ENCODE results near the gene TSPAN7.

TSPAN7 gene

DNA sequence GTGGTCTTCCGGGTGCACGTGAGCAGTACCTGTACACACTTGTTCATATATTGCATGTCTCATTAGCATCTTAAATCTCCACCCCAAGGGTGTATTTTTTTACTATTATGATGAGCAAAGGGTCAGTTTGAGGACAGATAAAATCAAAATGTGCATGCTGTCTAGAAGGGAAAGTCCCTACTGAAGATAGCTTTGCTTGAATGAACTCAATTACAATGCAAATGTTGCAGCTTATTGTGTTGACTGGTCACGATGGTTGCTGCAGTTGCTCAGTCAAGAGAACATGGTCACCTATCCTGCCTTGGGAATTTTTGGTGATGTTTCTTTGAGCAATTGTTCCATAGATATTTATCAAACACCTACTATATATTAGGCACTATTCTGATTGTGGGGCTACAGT, 136.1 kb downstream of the TSPAN7 start:
- DNase-seq, result no peak

DNA sequence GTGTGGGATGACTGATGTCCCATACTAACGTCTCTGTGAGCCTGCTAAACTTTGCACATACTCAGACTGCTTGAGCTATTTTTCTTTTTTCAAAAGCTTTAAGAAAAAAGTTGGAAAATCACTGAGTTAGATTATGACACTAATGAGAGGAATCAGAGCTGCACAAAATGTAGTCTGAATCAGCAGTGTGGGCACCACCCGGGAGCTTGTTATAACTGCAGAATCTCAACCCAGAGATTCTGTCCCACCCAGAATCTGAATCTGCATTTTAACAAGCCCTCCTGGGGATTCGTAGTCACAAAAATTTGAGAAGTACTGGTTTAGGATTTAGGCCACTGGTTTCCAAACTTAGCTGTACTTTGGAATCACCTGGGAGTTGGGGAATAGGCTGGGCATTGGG, 137.8 kb downstream of the TSPAN7 start:
- DNase-seq, result no peak

DNA sequence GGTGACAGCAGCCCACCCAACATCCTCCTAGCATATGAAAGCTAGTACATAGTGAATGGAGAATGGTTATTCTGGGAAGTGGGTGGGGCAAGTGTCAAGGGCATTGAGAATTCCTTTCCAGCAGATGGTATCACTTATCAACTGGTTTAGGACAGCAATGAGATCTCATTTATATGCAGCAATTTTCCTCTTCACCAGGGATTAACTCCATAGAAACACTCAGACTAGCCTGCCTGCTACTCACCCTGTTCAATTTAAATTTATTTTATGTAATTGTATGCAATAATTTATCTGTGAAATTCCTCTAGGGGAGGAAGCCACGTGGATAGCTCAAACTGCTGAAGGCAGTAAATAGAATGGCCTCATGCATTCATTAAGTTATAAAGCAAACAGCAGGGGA, 138.4 kb downstream of the TSPAN7 start:
- DNase-seq, result no peak

DNA sequence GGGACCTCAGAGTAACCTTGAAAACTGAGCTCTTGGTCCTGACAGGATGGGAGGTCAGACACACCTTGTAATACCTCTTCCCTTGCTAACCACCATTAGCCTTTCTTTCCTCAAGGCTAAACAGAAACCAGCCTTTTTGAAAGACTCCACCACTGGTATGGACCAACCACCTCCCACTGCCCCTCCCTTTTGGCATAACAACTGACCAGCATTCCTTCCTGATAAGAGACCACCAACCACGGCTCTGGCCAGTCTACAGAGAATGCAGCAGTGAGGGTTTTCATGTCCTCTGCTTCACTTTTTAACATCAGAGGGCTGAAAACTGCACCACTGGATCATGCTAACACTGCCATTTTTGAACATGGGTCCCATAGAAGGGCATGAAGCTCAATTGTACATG, 139.7 kb downstream of the TSPAN7 start:
- no peak for DNase-seq

DNA sequence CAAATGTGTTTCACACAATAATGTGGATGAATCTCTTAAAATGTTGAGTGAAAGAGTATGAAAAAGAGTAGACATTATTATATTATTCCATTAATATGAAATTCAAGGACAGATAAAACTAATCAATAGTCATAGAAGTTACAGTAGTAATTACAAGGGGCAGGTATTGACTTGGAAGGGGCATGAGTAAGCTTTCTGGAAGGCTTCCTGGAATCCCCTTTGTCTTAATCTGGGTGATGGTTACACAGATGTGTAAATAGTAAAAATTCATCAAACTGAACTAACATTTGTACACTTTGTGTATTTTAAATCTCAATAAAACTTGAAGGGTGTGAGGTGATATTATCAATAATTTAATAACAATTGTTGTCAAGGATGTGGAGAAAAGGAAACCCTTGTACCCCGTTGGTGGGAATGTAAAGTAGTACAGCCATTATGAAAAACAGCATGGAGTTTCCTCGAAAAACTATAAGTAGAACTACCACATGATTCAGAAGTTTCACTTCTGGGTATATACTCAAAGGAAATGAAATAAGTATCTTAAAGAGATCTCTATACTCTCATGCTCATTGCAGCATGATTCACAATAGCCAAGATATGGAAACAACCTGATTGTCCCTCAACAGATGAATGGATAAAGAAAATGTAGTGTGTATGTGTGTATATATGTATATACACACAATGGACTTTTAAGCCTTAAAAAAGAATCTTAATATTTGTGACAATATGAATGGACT, 143.0 kb downstream of the TSPAN7 start:
- DNase-seq, result no peak

DNA sequence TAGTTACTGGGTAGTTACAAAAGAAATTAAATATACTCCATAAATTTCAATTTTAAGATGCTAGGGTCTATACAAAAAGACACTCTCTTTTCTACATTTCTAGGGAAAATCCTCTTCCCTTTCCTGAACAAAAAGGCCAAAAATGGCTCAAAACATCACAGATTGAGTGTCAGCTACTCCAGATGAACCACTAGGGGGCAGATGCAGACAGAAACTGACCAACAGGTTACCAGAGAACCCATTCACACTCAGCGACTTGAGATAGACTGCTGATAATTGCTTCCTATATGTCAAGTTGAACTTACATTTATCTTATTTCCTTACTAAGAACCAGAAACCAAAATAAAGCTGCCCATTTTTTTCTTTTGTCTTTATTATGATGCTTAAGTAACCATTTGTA, 156.5 kb downstream of the TSPAN7 start:
- no peak for DNase-seq

DNA sequence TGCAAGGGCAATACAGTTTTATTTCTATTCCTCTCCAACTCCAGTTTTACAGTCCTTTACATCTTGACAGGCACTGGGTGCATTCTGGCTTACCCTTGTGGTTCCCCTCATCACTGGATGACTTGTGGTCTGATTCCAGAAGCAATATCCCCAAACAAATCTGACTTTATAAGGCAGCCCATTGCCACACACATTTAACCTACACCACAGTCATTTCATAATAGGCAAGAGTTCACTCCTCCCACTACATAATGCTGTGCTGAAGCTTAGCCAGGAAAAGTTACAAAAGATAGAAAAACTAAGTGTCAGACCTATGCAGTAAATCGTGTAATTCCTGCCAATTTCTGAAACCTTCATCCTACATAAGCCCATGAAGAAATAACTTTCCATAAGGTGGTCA, 157.0 kb downstream of the TSPAN7 start:
- DNase-seq, result no peak

DNA sequence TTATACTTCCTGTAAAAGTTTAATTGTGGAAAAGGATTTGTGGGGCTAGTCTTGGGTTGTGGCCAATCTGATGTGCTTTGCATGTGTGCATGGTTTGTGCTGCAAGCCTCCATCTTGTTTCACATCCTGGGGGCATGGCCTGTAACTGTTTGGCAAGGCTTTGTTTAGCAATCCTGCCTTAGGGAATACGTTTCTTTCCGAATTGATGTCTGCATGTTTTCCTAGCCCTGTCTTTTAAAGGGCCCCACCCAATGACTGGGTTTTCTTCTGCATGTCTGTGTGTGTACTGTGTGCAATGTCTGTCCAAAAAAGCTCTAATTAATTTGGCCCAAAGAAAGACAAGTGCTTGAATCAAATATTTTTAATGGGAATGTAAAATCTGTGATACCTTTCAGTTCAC, 165.3 kb downstream of the TSPAN7 start:
- DNase-seq, result no peak

DNA sequence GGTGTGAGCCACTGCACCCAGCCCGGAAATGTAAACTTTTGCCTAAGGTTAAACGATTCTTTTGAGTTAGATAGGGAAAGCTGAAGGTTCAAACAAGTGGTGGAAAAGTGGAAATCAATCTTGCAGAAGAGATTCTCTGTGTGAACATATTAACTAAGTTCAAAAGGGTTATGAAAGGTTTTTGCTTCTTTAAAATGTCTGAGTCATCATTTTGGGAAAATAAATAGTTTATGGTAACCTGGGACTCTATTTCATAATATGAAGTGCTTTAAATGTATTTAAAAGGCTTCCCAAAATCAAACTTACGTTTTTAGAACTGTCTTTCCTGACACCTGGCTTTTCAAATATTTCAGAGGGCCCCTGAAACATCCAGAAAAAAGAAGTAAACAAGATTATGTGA, 166.3 kb downstream of the TSPAN7 start:
- DNase-seq, result no peak

DNA sequence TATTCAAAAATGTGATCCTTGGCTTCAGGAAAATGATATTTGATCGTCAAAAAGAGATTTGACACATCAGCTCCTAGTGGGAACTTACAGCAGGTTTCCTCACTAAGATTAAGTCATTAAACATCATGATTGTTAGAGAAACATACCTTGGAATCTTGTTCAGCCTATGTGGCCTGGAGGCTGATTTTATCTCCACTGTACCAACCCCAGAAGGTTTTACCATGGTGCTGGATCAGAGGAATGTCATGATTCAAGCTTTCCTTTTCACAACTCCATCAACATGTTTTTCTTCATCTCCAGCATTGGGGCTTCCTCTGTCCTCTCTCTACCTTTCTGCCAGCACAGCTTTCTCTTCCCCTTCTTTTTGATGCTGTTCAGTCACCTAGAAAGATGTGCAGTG, 171.5 kb downstream of the TSPAN7 start:
- no peak for DNase-seq

All from NCI-H1436 treated with DMSO at 0.1 percent for 48 hours (cell line).